HEK293 (cell line): Measurements from ENCODE around the gene MRPL30.
A peak's percentile ranks its signal among the peaks of the same experiment; 100 is the strongest.

Experiments
- BCL6B ChIP-seq: fragments of 450-650 bp; formaldehyde crosslinking; IDR thresholded peaks from 2 replicates; pipeline ENCODE4 v1.5.1; 2017; ENCODE audit warnings: missing biosample characterization, missing genetic modification characterization
- GLI2 ChIP-seq: fragments of 450-650 bp; formaldehyde crosslinking; IDR thresholded peaks from 2 replicates; pipeline ENCODE4; 2017; ENCODE audit warnings: missing biosample characterization, missing genetic modification characterization, low read depth, borderline replicate concordance
- HOXA7 ChIP-seq: sonication (generic); formaldehyde crosslinking; IDR thresholded peaks from 2 replicates; pipeline ENCODE4 v1.8.1; 2022; ENCODE audit warnings: missing genetic modification reagents, borderline replicate concordance
- KLF16 ChIP-seq: fragments of 450-650 bp; formaldehyde crosslinking; IDR thresholded peaks from 2 replicates; pipeline ENCODE4 v1.5.1; 2017; ENCODE audit warnings: missing biosample characterization, missing genetic modification characterization
- KLF8 ChIP-seq: fragments of 450-650 bp; formaldehyde crosslinking; IDR thresholded peaks from 2 replicates; pipeline ENCODE4 v1.5.1; 2016; ENCODE audit warnings: missing biosample characterization, missing genetic modification characterization
- PRDM10 ChIP-seq: fragments of 450-650 bp; formaldehyde crosslinking; IDR thresholded peaks from 2 replicates; pipeline ENCODE4 v1.5.1; 2016; ENCODE audit warnings: missing biosample characterization, missing genetic modification characterization
- PRDM6 ChIP-seq: fragments of 450-650 bp; formaldehyde crosslinking; IDR thresholded peaks from 2 replicates; pipeline ENCODE4 v1.5.1; 2017; ENCODE audit warnings: missing biosample characterization, missing genetic modification characterization
- ZBTB11 ChIP-seq: fragments of 450-650 bp; formaldehyde crosslinking; conservative IDR thresholded peaks from 2 replicates; pipeline ENCODE4 v1.5.1; 2016; ENCODE audit warnings: low read depth, missing biosample characterization, missing genetic modification characterization
- ZBTB20 ChIP-seq: fragments of 450-650 bp; formaldehyde crosslinking; IDR thresholded peaks from 2 replicates; pipeline ENCODE4 v1.5.1; 2016; ENCODE audit warnings: missing biosample characterization, missing genetic modification characterization
- ZFP69B ChIP-seq: fragments of 450-650 bp; formaldehyde crosslinking; IDR thresholded peaks from 2 replicates; pipeline ENCODE4 v1.5.1; 2016; ENCODE audit warnings: missing biosample characterization, missing genetic modification characterization
- ZNF138 ChIP-seq: fragments of 450-650 bp; formaldehyde crosslinking; IDR thresholded peaks from 2 replicates; pipeline ENCODE4 v1.5.1; 2016; ENCODE audit warnings: missing biosample characterization, missing genetic modification characterization, borderline replicate concordance
- ZNF146 ChIP-seq: fragments of 450-650 bp; formaldehyde crosslinking; IDR thresholded peaks from 2 replicates; pipeline ENCODE4 v1.5.1; 2016; ENCODE audit warnings: missing biosample characterization, missing genetic modification characterization
- ZNF2 ChIP-seq: fragments of 450-650 bp; formaldehyde crosslinking; IDR thresholded peaks from 2 replicates; pipeline ENCODE4 v1.5.1; 2016; ENCODE audit warnings: missing biosample characterization, missing genetic modification characterization
- ZNF280D ChIP-seq: fragments of 450-650 bp; formaldehyde crosslinking; IDR thresholded peaks from 2 replicates; pipeline ENCODE4 v1.5.1; 2016; ENCODE audit warnings: missing biosample characterization, missing genetic modification characterization
- ZNF292 ChIP-seq: fragments of 450-650 bp; formaldehyde crosslinking; IDR thresholded peaks from 2 replicates; pipeline ENCODE4 v1.5.1; 2016; ENCODE audit warnings: low read depth, missing biosample characterization, missing genetic modification characterization, borderline replicate concordance
- ZNF350 ChIP-seq: fragments of 450-650 bp; formaldehyde crosslinking; IDR thresholded peaks from 2 replicates; pipeline ENCODE4 v1.5.0; 2017; ENCODE audit warnings: missing biosample characterization, mild to moderate bottlenecking, missing genetic modification characterization
- ZNF544 ChIP-seq: fragments of 450-650 bp; formaldehyde crosslinking; IDR thresholded peaks from 2 replicates; pipeline ENCODE4 v1.5.0; 2017; ENCODE audit warnings: missing biosample characterization, missing genetic modification characterization
- ZNF549 ChIP-seq: fragments of 450-650 bp; IDR thresholded peaks from 2 replicates; pipeline ENCODE4 v1.5.1; 2018; ENCODE audit warnings: missing biosample characterization, missing genetic modification characterization, mild to moderate bottlenecking, inconsistent platforms, moderate library complexity
- ZNF580 ChIP-seq: fragments of 450-650 bp; formaldehyde crosslinking; IDR thresholded peaks from 2 replicates; pipeline ENCODE4 v1.5.1; 2016; ENCODE audit warnings: missing biosample characterization, missing genetic modification characterization
- ZNF639 ChIP-seq: fragments of 450-650 bp; formaldehyde crosslinking; IDR thresholded peaks from 2 replicates; pipeline ENCODE4 v1.5.1; 2016; ENCODE audit warnings: missing biosample characterization, missing genetic modification characterization
- ZNF791 ChIP-seq: fragments of 450-650 bp; formaldehyde crosslinking; IDR thresholded peaks from 2 replicates; pipeline ENCODE4 v1.5.1; 2016; ENCODE audit warnings: missing biosample characterization, missing genetic modification characterization
- ZSCAN23 ChIP-seq: fragments of 450-650 bp; formaldehyde crosslinking; IDR thresholded peaks from 2 replicates; pipeline ENCODE4 v1.5.1; 2016; ENCODE audit warnings: missing biosample characterization, missing genetic modification characterization
- ZXDB ChIP-seq: fragments of 450-650 bp; formaldehyde crosslinking; IDR thresholded peaks from 2 replicates; pipeline ENCODE4 v1.5.1; 2016; ENCODE audit warnings: missing biosample characterization, missing genetic modification characterization

Gene MRPL30

GRCh38 chr2:99180755-99181623 is at the start of gene MRPL30, which contains the start of gene MITD1 (continued):
- TF ChIP-seq ZNF639 (tag by site-specific recombination) (peak; percentile 89), ZNF280D (no peak), ZSCAN23 (tag by site-specific recombination) (0 out of 2 replicates have a peak, but pooled peaks have one; percentile 66), ZNF544 (no peak), PRDM10 (tag by site-specific recombination) (peak; percentile 99), ZNF292 (tag by site-specific recombination) (no peak), BCL6B (tag by site-specific recombination) (peak; percentile 81; the same call in 1 of the 2 replicates), PRDM6 (no peak), KLF8 (tag by site-specific recombination) (peak; percentile 74; the same call in 1 of the 2 replicates), ZNF146 (tag by site-specific recombination) (0 out of 2 replicates have a peak, but pooled peaks have one; percentile 15), ZNF791 (tag by site-specific recombination) (no peak), KLF16 (tag by site-specific recombination) (peak; percentile 98), ZNF138 (tag by site-specific recombination) (no peak), HOXA7 (no peak), ZNF2 (tag by site-specific recombination) (peak; percentile 89), GLI2 (no peak), ZXDB (tag by site-specific recombination) (peak; percentile 92), ZNF549 (tag by site-specific recombination) (no peak), ZBTB11 (tag by site-specific recombination) (peak; percentile 99), ZNF580 (tag by site-specific recombination) (peak; percentile 96), ZFP69B (tag by site-specific recombination) (peak; percentile 78), ZNF350 (tag by site-specific recombination) (no peak), ZBTB20 (peak; percentile 33; the same call in 1 of the 2 replicates)
